GM12878 (cell line): ENCODE measurements around the gene SIGLEC11. TPM values are rescaled to one million over a fixed set of nuclear protein-coding genes. Genes with fewer than 3 reads are reported as not detected.

Source experiments
- ATAC-seq: fragments of 200-7000 bp; cut with Tn5 transposase; 3 replicates; pipeline ENCODE4 v1.9.1; 2020; ENCODE audit warnings: mild to moderate bottlenecking, moderate library complexity
- BruUV-seq: library from RNA; stranded (reverse); fragments of 400-500 nt; replicated peaks from 2 replicates; lab custom pipeline; 2021; lab: Mats Ljungman, UMichigan
- CTCF ChIA-PET: fragments of 300-600 bp; sonication (Branson Sonifier 250); formaldehyde crosslinking; extraction: SDS; loops from one replicate; lab custom pipeline; 2021; ENCODE audit warnings: inconsistent platforms; lab: Yijun Ruan, JAX
- POLR2A ChIA-PET: fragments of 350-600 bp; formaldehyde crosslinking; extraction: SDS; loops from one replicate; lab custom pipeline; 2021; ENCODE audit warnings: inconsistent platforms; lab: Charles Lee
- RAD21 ChIA-PET: fragments of 300-600 bp; sonication (Branson Sonifier 250); formaldehyde crosslinking; loops from one replicate; lab custom pipeline; 2023; ENCODE audit warnings: antibody characterized with exemption; ENCODE audit not compliant: unreplicated experiment; lab: Charles Lee
- SMC1A ChIA-PET: fragments of 300-600 bp; sonication (Branson Sonifier 250); formaldehyde crosslinking; loops from one replicate; lab custom pipeline; 2023; ENCODE audit not compliant: unreplicated experiment, uncharacterized antibody; lab: Charles Lee
- DNase-seq: peaks from one replicate; pipeline ENCODE4 v3.0.0-alpha.2; 2011; ENCODE audit warnings: low read depth, low spot score
- FAIRE-seq: peaks from 3 replicates; lab custom pipeline; 2011; peaks lifted over from hg19 to GRCh38; lab: Jason Lieb, UNC
- H2AFZ ChIP-seq: 2 replicates; pipeline ENCODE4 v1.6.0; 2011; ENCODE audit warnings: low read depth, low read length, control low read depth; ENCODE audit not compliant: control insufficient read depth
- H3K27ac ChIP-seq: 2 replicates; pipeline ENCODE4 v1.5.1; 2011; ENCODE audit warnings: control low read depth; ENCODE audit not compliant: control insufficient read depth, insufficient read depth
- H3K27me3 ChIP-seq, 2 experiments: replicated peaks in 1 of 2; 2 replicates each; pipeline versions ENCODE4 v1.6.0 to v1.6.1; 2011; ENCODE audit warnings: low read length in 1 of 2; ENCODE audit not compliant: control insufficient read depth in 2 of 2, insufficient read depth in 2 of 2
- H3K36me3 ChIP-seq, 2 experiments: 2 replicates each; pipeline ENCODE4 v1.5.1; 2011; ENCODE audit warnings: low read length in 1 of 2; ENCODE audit not compliant: control insufficient read depth in 2 of 2, insufficient read depth in 2 of 2
- H3K4me1 ChIP-seq: 2 replicates; pipeline ENCODE4 v1.6.1; 2011; ENCODE audit warnings: mild to moderate bottlenecking, low read length, moderate library complexity, mixed read lengths; ENCODE audit not compliant: control insufficient read depth, insufficient read depth
- H3K4me2 ChIP-seq: 2 replicates; pipeline ENCODE4 v1.6.0; 2011; ENCODE audit warnings: control low read depth; ENCODE audit not compliant: control insufficient read depth, insufficient read depth
- H3K4me3 ChIP-seq: fragments of 200-600 bp; sonication (generic); 2 replicates; pipeline ENCODE4 v1.5.1; 2016
- H3K79me2 ChIP-seq: 2 replicates; pipeline ENCODE4 v1.6.0; 2011; ENCODE audit warnings: low read length; ENCODE audit not compliant: control insufficient read depth, insufficient read depth
- H3K9ac ChIP-seq: 2 replicates; pipeline ENCODE4 v1.8.0; 2011; ENCODE audit warnings: low read length, control low read depth, mixed read lengths; ENCODE audit not compliant: control insufficient read depth, insufficient read depth
- H3K9me3 ChIP-seq: replicated peaks from 3 replicates; pipeline ENCODE4 v1.5.1; 2011; ENCODE audit warnings: mild to moderate bottlenecking, low read length; ENCODE audit not compliant: control insufficient read depth, insufficient read depth
- H4K20me1 ChIP-seq: 2 replicates; pipeline ENCODE4 v1.6.0; 2011; ENCODE audit not compliant: control insufficient read depth, insufficient read depth
- BMI1 ChIP-seq: fragments of 450-650 bp; IDR thresholded peaks from 2 replicates; pipeline ENCODE4 v1.6.1; 2016; ENCODE audit warnings: mild to moderate bottlenecking, moderate library complexity, borderline replicate concordance
- CBFB ChIP-seq: IDR thresholded peaks from 2 replicates; pipeline ENCODE4 v1.6.1; 2016; ENCODE audit warnings: antibody characterized with exemption, low read depth
- FOXK2 ChIP-seq: fragments of 450-650 bp; IDR thresholded peaks from 2 replicates; pipeline ENCODE4 v1.6.1; 2017; ENCODE audit warnings: mild to moderate bottlenecking, moderate library complexity
- GATAD2B ChIP-seq: fragments of 450-650 bp; conservative IDR thresholded peaks from 2 replicates; pipeline ENCODE4 v1.6.1; 2017; ENCODE audit warnings: low read depth, mild to moderate bottlenecking, moderate library complexity
- HCFC1 ChIP-seq: fragments of 150-350 bp; IDR thresholded peaks from 2 replicates; pipeline ENCODE4 v1.6.1; 2014; ENCODE audit warnings: low read length
- JUNB ChIP-seq: IDR thresholded peaks from 2 replicates; pipeline ENCODE4 v1.6.1; 2016; ENCODE audit warnings: antibody characterized with exemption, mild to moderate bottlenecking
- MAX ChIP-seq: IDR thresholded peaks from 2 replicates; pipeline ENCODE4 v1.6.1; 2012; ENCODE audit warnings: low read depth, low read length, improper control_type of control experiment
- MTA3 ChIP-seq: IDR thresholded peaks from 2 replicates; pipeline ENCODE4 v1.6.1; 2012; ENCODE audit warnings: low read length, inconsistent platforms, borderline replicate concordance
- MXI1 ChIP-seq: fragments of 150-350 bp; IDR thresholded peaks from 2 replicates; pipeline ENCODE4 v1.6.1; 2011; ENCODE audit warnings: low read depth, mild to moderate bottlenecking, inconsistent platforms, low read length, improper control_type of control experiment
- NBN ChIP-seq: fragments of 450-650 bp; IDR thresholded peaks from 2 replicates; pipeline ENCODE4 v1.6.1; 2016
- NRF1 ChIP-seq: conservative IDR thresholded peaks from 2 replicates; pipeline ENCODE4 v1.6.1; 2011; ENCODE audit warnings: mild to moderate bottlenecking, low read depth, low read length, improper control_type of control experiment
- PKNOX1 ChIP-seq: fragments of 450-650 bp; IDR thresholded peaks from 2 replicates; pipeline ENCODE4 v1.6.1; 2016; ENCODE audit warnings: mild to moderate bottlenecking
- POU2F2 ChIP-seq: IDR thresholded peaks from 3 replicates; pipeline ENCODE4 v1.6.1; 2011; ENCODE audit warnings: low read depth, mild to moderate bottlenecking, low read length, borderline replicate concordance
- RUNX3 ChIP-seq: IDR thresholded peaks from 2 replicates; pipeline ENCODE4 v1.6.1; 2012; ENCODE audit warnings: low read length, inconsistent platforms
- SP1 ChIP-seq: IDR thresholded peaks from one replicate; pipeline ENCODE4 v1.6.1; 2011; ENCODE audit warnings: low read depth, low read length
- TCF7 ChIP-seq: IDR thresholded peaks from 2 replicates; pipeline ENCODE4 v1.6.1; 2014; ENCODE audit warnings: antibody characterized with exemption, borderline replicate concordance
- USF2 ChIP-seq: IDR thresholded peaks from 2 replicates; pipeline ENCODE4 v1.6.1; 2011; ENCODE audit warnings: low read depth, low read length, improper control_type of control experiment, borderline replicate concordance
- ZBED1 ChIP-seq: IDR thresholded peaks from 2 replicates; pipeline ENCODE4 v1.6.1; 2016; ENCODE audit warnings: borderline replicate concordance
- ZNF217 ChIP-seq: fragments of 450-650 bp; IDR thresholded peaks from 2 replicates; pipeline ENCODE4 v1.6.1; 2017; ENCODE audit warnings: antibody characterized with exemption, mild to moderate bottlenecking
- WGBS: methylation state at CpG from one replicate; pipeline ENCODE4 v1.1.6; 2016; ENCODE audit warnings: low lambda C conversion rate; ENCODE audit not compliant: insufficient replicate concordance, insufficient coverage; ENCODE audit errors: missing lambda C conversion rate; 5-methylcytosine and 5-hydroxymethylcytosine counted together
- in situ Hi-C: fragments of 300-500 bp; cut with MboI; formaldehyde crosslinking; loops from 9 replicates; pipeline ENCODE4 v1.14.3; 2018; ENCODE audit warnings: mixed read lengths
- intact Hi-C: fragments of 100-400 bp; cut with micrococcal nuclease; formaldehyde crosslinking; loops from one replicate; pipeline ENCODE4 v1.14.2; 2022; ENCODE audit not compliant: unreplicated experiment
- polyA plus RNA-seq, 11 experiments: library from polyadenylated mRNA; depleted of rRNA in 4 of 11; unstranded in 6 of 11; stranded (reverse) in 5 of 11; fragments of >200 nt; fragmentation: Nextera tagmentation in 4 of 11; fragmentation: Illumina TruSeq in 1 of 11; extraction: Ambion mirVana in 4 of 11; extraction: Trizol in 1 of 11; gene quantifications; 1 replicate in 1 of 11; 2 replicates in 10 of 11; pipeline versions ENCODE4 v1.2.1 to v1.2.3, GENCODE V29; 2011 to 2016; ENCODE audit warnings: inconsistent platforms in 2 of 11, missing spikeins in 2 of 11, low read depth in 1 of 11
- total RNA-seq, 4 experiments: library from RNA; depleted of rRNA in 3 of 4; stranded (reverse); fragments of >200 nt in 3 of 4; fragmentation: Illumina TruSeq in 1 of 4; extraction: Trizol in 1 of 4; gene quantifications; 2 replicates each; pipeline versions ENCODE4 v1.2.1 to v1.2.3, GENCODE V29; 2013 to 2021

Gene SIGLEC11
- total and polyA plus RNA-seq, 10 of the 15 experiments (the other 5 are each of a cell fraction or from before 2014, with no cell fraction given) = not detected

GRCh38 chr19:49973987-49974386, 13.0 kb upstream of the SIGLEC11 start:
- no peaks in the 10 kb centered on the region for H3K9me3 ChIP-seq
- no peak overlapping the region for H3K9ac ChIP-seq
- H3K27me3 ChIP-seq = no peaks in the 10 kb centered on the region
- H4K20me1 ChIP-seq = no peaks in the 10 kb centered on the region
- H3K27ac ChIP-seq = no peak overlapping the region
- H3K4me1 ChIP-seq = no peaks in the 10 kb centered on the region
- no peak overlapping the region for H3K4me3 ChIP-seq
- TF ChIP-seq NRF1 = no peak
- no peak for TF ChIP-seq FOXK2
- no peak for TF ChIP-seq MXI1
- TF ChIP-seq MTA3 = no peak
- TF ChIP-seq, all 136 proteins: peak for 0
- DNase-seq = no peak
- Histone ChIP-seq H3K4me2 (no peak overlapping the region), H3K36me3 (no peaks in the 10 kb centered on the region; a peak in 1 of 4 replicates), H2AFZ (no peak overlapping the region), H3K79me2 (no peaks in the 10 kb centered on the region)
- no peak for FAIRE-seq
- in situ Hi-C loops (no loop called here), intact Hi-C loops (no loop called here)
- WGBS = 94% methylated on average over 18 of the region's 18 CpGs
- ATAC-seq = no peak
- no TSS peak for BruUV-seq
- POLR2A ChIA-PET = no interaction called here
- CTCF ChIA-PET = no interaction called here
- SMC1A ChIA-PET = no interaction called here
- RAD21 ChIA-PET = no interaction called here

- FAIRE-seq (no peak), DNase-seq (no peak), ATAC-seq (no peak)
- no peak overlapping the region for H3K4me3 ChIP-seq
- no peaks in the 10 kb centered on the region for H3K27me3 ChIP-seq
- no peaks in the 10 kb centered on the region for H3K36me3 ChIP-seq
- WGBS = 53% methylated on average over 6 of the region's 6 CpGs
- ChIA-PET SMC1A (no interaction called here), POLR2A (interaction anchor here (0.6 kb wide), 1 partner anchor 129 kb away, joined by 8 read pairs; no protein-coding TSS in a partner anchor), RAD21 (no interaction called here), CTCF (no interaction called here)
- H3K79me2 ChIP-seq = no peaks in the 10 kb centered on the region
- no peak overlapping the region for H3K27ac ChIP-seq
- no peaks in the 10 kb centered on the region for H3K4me1 ChIP-seq
- H3K9ac ChIP-seq = no peak overlapping the region
- intact Hi-C loops = no loop called here
- no peak overlapping the region for H3K4me2 ChIP-seq
- no TSS peak for BruUV-seq
- no peaks in the 10 kb centered on the region for H3K9me3 ChIP-seq
- TF ChIP-seq NBN = no peak
- TF ChIP-seq POU2F2 = no peak
- no peak for TF ChIP-seq GATAD2B
- no peak for TF ChIP-seq ZNF217
- no peak for TF ChIP-seq JUNB
- no peak for TF ChIP-seq PKNOX1
- no peak for TF ChIP-seq ZBED1
- no peak for TF ChIP-seq CBFB
- TF ChIP-seq SP1 = no peak
- no peak for TF ChIP-seq RUNX3
- TF ChIP-seq BMI1 = no peak
- TF ChIP-seq TCF7 = no peak
- no peak for TF ChIP-seq HCFC1
- TF ChIP-seq USF2 = no peak
- TF ChIP-seq MAX = no peak
- TF ChIP-seq, all 136 proteins: peak for 0
- in situ Hi-C loops = no loop called here
- Histone ChIP-seq H2AFZ (no peak overlapping the region), H4K20me1 (no peaks in the 10 kb centered on the region)
These were observed 11.9 kb upstream of the SIGLEC11 start for GRCh38 chr19:49972841-49973240.
